Measurements from ENCODE around the gene PCDHGB2.
"Not testable (repeated sequence)": the region's sequence is repeated elsewhere in the genome, so short reads cannot be mapped to it uniquely, and the experiment has no call there.

The PCDHGB2 gene

GRCh38 chr5:141359790-141360426 lies at the start of gene PCDHGB2:
PCDHGB2 (plus strand) TSS chr5:141359994; CDS start chr5:141360136, 142 bp downstream.
- in situ Hi-C loops (cut with MboI; ENCODE audit: low pct_unique_long_range_greater_than_20kb, low sequenced_read_pairs, unreplicated experiment), result no loop called here
- TF ChIP-seq CTCF (IDR thresholded peaks at IDR 0.05; ENCODE audit: extremely low read depth, insufficient read depth, missing control alignments), result peak; percentile 40
- peak; percentile 61 for DNase-seq (ENCODE audit: low spot score)

- in situ Hi-C loops (cut with MboI; ENCODE audit: low pct_unique_long_range_greater_than_20kb, low sequenced_read_pairs, unreplicated experiment), result no loop called here
- no peak for DNase-seq (ENCODE audit: low spot score)
- no peak for TF ChIP-seq CTCF (IDR thresholded peaks at IDR 0.05; ENCODE audit: extremely low read depth, insufficient read depth, missing control alignments)
Measured at GRCh38 chr5:141313711-141314110, 46.1 kb upstream of the PCDHGB2 start.

GRCh38 chr5:141316963-141317362 lies 42.8 kb upstream of the PCDHGB2 start:
- DNase-seq (ENCODE audit: low spot score); in situ Hi-C loops (cut with MboI; ENCODE audit: low pct_unique_long_range_greater_than_20kb, low sequenced_read_pairs, unreplicated experiment): not testable (repeated sequence)

GRCh38 chr5:141319202-141319601 lies 40.6 kb upstream of the PCDHGB2 start:
- DNase-seq (ENCODE audit: low spot score), result no peak
- no peak for TF ChIP-seq CTCF (IDR thresholded peaks at IDR 0.05; ENCODE audit: extremely low read depth, insufficient read depth, missing control alignments)
- in situ Hi-C loops (cut with MboI; ENCODE audit: low pct_unique_long_range_greater_than_20kb, low sequenced_read_pairs, unreplicated experiment), result no loop called here

- no peak for TF ChIP-seq CTCF (IDR thresholded peaks at IDR 0.05; ENCODE audit: extremely low read depth, insufficient read depth, missing control alignments)
- no peak for DNase-seq (ENCODE audit: low spot score)
- in situ Hi-C loops (cut with MboI; ENCODE audit: low pct_unique_long_range_greater_than_20kb, low sequenced_read_pairs, unreplicated experiment), result no loop called here
Measured at GRCh38 chr5:141319699-141320098, 40.1 kb upstream of the PCDHGB2 start.

GRCh38 chr5:141320225-141321169 lies 39.3 kb upstream of the PCDHGB2 start, which contains the start of gene TAF7:
TAF7 (minus strand) TSS chr5:141320784; CDS start chr5:141320044, 740 bp downstream.
- peak; percentile 89 for DNase-seq (ENCODE audit: low spot score)
- in situ Hi-C loops (cut with MboI; ENCODE audit: low pct_unique_long_range_greater_than_20kb, low sequenced_read_pairs, unreplicated experiment), result no loop called here

More at GRCh38 chr5:141320225-141321169, 39.3 kb upstream of the PCDHGB2 start, which contains the start of gene TAF7:
- TF ChIP-seq CTCF (IDR thresholded peaks at IDR 0.05; ENCODE audit: extremely low read depth, insufficient read depth, missing control alignments), result peak; percentile 93

All from GM13977 (cell line).